Measurements from ENCODE around the gene UTS2R.

The UTS2R gene

GRCh38 chr17:82390015-82390859, 18.7 kb downstream of the UTS2R start:
- no CpG with 5 or more reads among the region's 34 CpGs for WGBS (ENCODE audit: extremely low coverage, insufficient coverage, insufficient read length)

GRCh38 chr17:82390860-82391435, 19.4 kb downstream of the UTS2R start:
- Histone ChIP-seq H3K27ac (ENCODE audit: low read depth, low read length) (no peak overlapping the region), H2BK5ac (ENCODE audit: low read depth, low read length, poor library complexity) (no peak overlapping the region), H2AK5ac (ENCODE audit: low read length) (no peak overlapping the region), H3K4me3 (ENCODE audit: low read depth, low read length) (no peak overlapping the region), H2BK120ac (ENCODE audit: insufficient read depth, low read length, poor library complexity) (no peak overlapping the region), H3K4me2 (ENCODE audit: low read length) (no peak overlapping the region), H3K9ac (ENCODE audit: low read length) (no peak overlapping the region), H4K91ac (ENCODE audit: low read depth, low read length) (no peak overlapping the region), H3K36me3 (ENCODE audit: control insufficient read depth in 1 of 2, insufficient read depth in 2 of 2, low read length in 2 of 2) (peaks cover 3 to 12% of the 10 kb centered on the region in 2 experiments), H3K79me2 (ENCODE audit: control insufficient read depth, insufficient read depth, low read length, poor library complexity) (no peaks in the 10 kb centered on the region), H3K18ac (ENCODE audit: low read length) (no peak overlapping the region), H2BK12ac (ENCODE audit: low read length) (no peak overlapping the region), H3K27me3 (ENCODE audit: insufficient read depth, low read length) (no peaks in the 10 kb centered on the region), H3K79me1 (ENCODE audit: low read length) (no peaks in the 10 kb centered on the region), H3K14ac (ENCODE audit: low read length) (no peak overlapping the region), H4K8ac (ENCODE audit: low read depth, low read length) (no peak overlapping the region), H3K23ac (ENCODE audit: low read length) (no peak overlapping the region), H4K12ac (ENCODE audit: low read depth, low read length) (no peak overlapping the region), H3K9me3 (ENCODE audit: insufficient read depth, low read depth, low read length) (no peaks in the 10 kb centered on the region), H2AFZ (ENCODE audit: insufficient read depth, low read length, poor library complexity) (no peak overlapping the region), H3K4ac (ENCODE audit: low read depth, low read length) (no peak overlapping the region), H3K4me1 (ENCODE audit: control insufficient read depth in 1 of 2, insufficient read depth in 2 of 2, low read length in 2 of 2) (peaks cover 0 to 3% of the 10 kb centered on the region in 2 experiments)
- no CpG with 5 or more reads among the region's 13 CpGs for WGBS (ENCODE audit: extremely low coverage, insufficient coverage, insufficient read length)
- DNase-seq: no peak

More at GRCh38 chr17:82390015-82390859, 18.7 kb downstream of the UTS2R start:
- Histone ChIP-seq H3K79me1 (ENCODE audit: low read length) (no peaks in the 10 kb centered on the region), H3K14ac (ENCODE audit: low read length) (no peak overlapping the region), H3K9me3 (ENCODE audit: insufficient read depth, low read depth, low read length) (no peaks in the 10 kb centered on the region), H2BK5ac (ENCODE audit: low read depth, low read length, poor library complexity) (no peak overlapping the region), H3K27me3 (ENCODE audit: insufficient read depth, low read length) (no peaks in the 10 kb centered on the region), H2AK5ac (ENCODE audit: low read length) (no peak overlapping the region), H3K18ac (ENCODE audit: low read length) (no peak overlapping the region), H3K4me1 (ENCODE audit: control insufficient read depth in 1 of 2, insufficient read depth in 2 of 2, low read length in 2 of 2) (peaks cover 0 to 3% of the 10 kb centered on the region in 2 experiments), H3K4me3 (ENCODE audit: low read depth, low read length) (no peak overlapping the region), H2BK12ac (ENCODE audit: low read length) (no peak overlapping the region), H3K36me3 (ENCODE audit: control insufficient read depth in 1 of 2, insufficient read depth in 2 of 2, low read length in 2 of 2) (peaks cover 3 to 12% of the 10 kb centered on the region in 2 experiments), H3K79me2 (ENCODE audit: control insufficient read depth, insufficient read depth, low read length, poor library complexity) (no peaks in the 10 kb centered on the region), H4K8ac (ENCODE audit: low read depth, low read length) (no peak overlapping the region), H3K9ac (ENCODE audit: low read length) (no peak overlapping the region), H3K4ac (ENCODE audit: low read depth, low read length) (no peak overlapping the region), H4K91ac (ENCODE audit: low read depth, low read length) (no peak overlapping the region), H2AFZ (ENCODE audit: insufficient read depth, low read length, poor library complexity) (no peak overlapping the region), H3K4me2 (ENCODE audit: low read length) (no peak overlapping the region), H4K12ac (ENCODE audit: low read depth, low read length) (no peak overlapping the region), H2BK120ac (ENCODE audit: insufficient read depth, low read length, poor library complexity) (no peak overlapping the region), H3K23ac (ENCODE audit: low read length) (no peak overlapping the region), H3K27ac (ENCODE audit: low read depth, low read length) (no peak overlapping the region)
- no peak for DNase-seq

GRCh38 chr17:82391496-82392066, 20.0 kb downstream of the UTS2R start:
- no peak overlapping the region for H3K9ac ChIP-seq (ENCODE audit: low read length)
- no peak overlapping the region for H2AFZ ChIP-seq (ENCODE audit: insufficient read depth, low read length, poor library complexity)
- no peak overlapping the region for H3K4ac ChIP-seq (ENCODE audit: low read depth, low read length)
- no CpG with 5 or more reads among the region's 23 CpGs for WGBS (ENCODE audit: extremely low coverage, insufficient coverage, insufficient read length)
- no peak overlapping the region for H3K27ac ChIP-seq (ENCODE audit: low read depth, low read length)
- H2BK5ac ChIP-seq (ENCODE audit: low read depth, low read length, poor library complexity): no peak overlapping the region
- no peak overlapping the region for H2BK120ac ChIP-seq (ENCODE audit: insufficient read depth, low read length, poor library complexity)
- H3K4me2 ChIP-seq (ENCODE audit: low read length): no peak overlapping the region
- no peak overlapping the region for H4K8ac ChIP-seq (ENCODE audit: low read depth, low read length)
- no peak overlapping the region for H2AK5ac ChIP-seq (ENCODE audit: low read length)
- no peak overlapping the region for H3K23ac ChIP-seq (ENCODE audit: low read length)
- H3K36me3 ChIP-seq (ENCODE audit: control insufficient read depth in 1 of 2, insufficient read depth in 2 of 2, low read length in 2 of 2): peaks cover 3 to 12% of the 10 kb centered on the region in 2 experiments
- no peak overlapping the region for H3K4me3 ChIP-seq (ENCODE audit: low read depth, low read length)
- no peak for DNase-seq
- no peak overlapping the region for H2BK12ac ChIP-seq (ENCODE audit: low read length)
- no peak overlapping the region for H3K14ac ChIP-seq (ENCODE audit: low read length)
- no peaks in the 10 kb centered on the region for H3K79me1 ChIP-seq (ENCODE audit: low read length)
- H3K4me1 ChIP-seq (ENCODE audit: control insufficient read depth in 1 of 2, insufficient read depth in 2 of 2, low read length in 2 of 2): peaks cover 0 to 3% of the 10 kb centered on the region in 2 experiments
- no peaks in the 10 kb centered on the region for H3K79me2 ChIP-seq (ENCODE audit: control insufficient read depth, insufficient read depth, low read length, poor library complexity)
- no peaks in the 10 kb centered on the region for H3K9me3 ChIP-seq (ENCODE audit: insufficient read depth, low read depth, low read length)
- H4K91ac ChIP-seq (ENCODE audit: low read depth, low read length): no peak overlapping the region
- H3K18ac ChIP-seq (ENCODE audit: low read length): no peak overlapping the region
- no peaks in the 10 kb centered on the region for H3K27me3 ChIP-seq (ENCODE audit: insufficient read depth, low read length)
- no peak overlapping the region for H4K12ac ChIP-seq (ENCODE audit: low read depth, low read length)

GRCh38 chr17:82392209-82392920, 20.8 kb downstream of the UTS2R start:
- no peak overlapping the region for H3K4ac ChIP-seq (ENCODE audit: low read depth, low read length)
- H2AK5ac ChIP-seq (ENCODE audit: low read length): no peak overlapping the region
- no peak overlapping the region for H4K91ac ChIP-seq (ENCODE audit: low read depth, low read length)
- H3K4me3 ChIP-seq (ENCODE audit: low read depth, low read length): no peak overlapping the region
- H3K18ac ChIP-seq (ENCODE audit: low read length): no peak overlapping the region
- no CpG with 5 or more reads among the region's 28 CpGs for WGBS (ENCODE audit: extremely low coverage, insufficient coverage, insufficient read length)
- no peak overlapping the region for H4K12ac ChIP-seq (ENCODE audit: low read depth, low read length)
- no peak overlapping the region for H3K14ac ChIP-seq (ENCODE audit: low read length)
- no peak overlapping the region for H3K27ac ChIP-seq (ENCODE audit: low read depth, low read length)
- no peaks in the 10 kb centered on the region for H3K27me3 ChIP-seq (ENCODE audit: insufficient read depth, low read length)
- peaks cover 0 to 6% of the 10 kb centered on the region in 2 experiments for H3K4me1 ChIP-seq (ENCODE audit: control insufficient read depth in 1 of 2, insufficient read depth in 2 of 2, low read length in 2 of 2)
- no peak overlapping the region for H3K9ac ChIP-seq (ENCODE audit: low read length)
- no peak overlapping the region for H2BK5ac ChIP-seq (ENCODE audit: low read depth, low read length, poor library complexity)
- H3K79me2 ChIP-seq (ENCODE audit: control insufficient read depth, insufficient read depth, low read length, poor library complexity): no peaks in the 10 kb centered on the region
- H2AFZ ChIP-seq (ENCODE audit: insufficient read depth, low read length, poor library complexity): no peak overlapping the region
- H3K79me1 ChIP-seq (ENCODE audit: low read length): no peaks in the 10 kb centered on the region
- H4K8ac ChIP-seq (ENCODE audit: low read depth, low read length): no peak overlapping the region
- H3K4me2 ChIP-seq (ENCODE audit: low read length): no peak overlapping the region
- no peak for DNase-seq
- H3K23ac ChIP-seq (ENCODE audit: low read length): no peak overlapping the region
- H3K36me3 ChIP-seq (ENCODE audit: control insufficient read depth in 1 of 2, insufficient read depth in 2 of 2, low read length in 2 of 2): peaks cover 3 to 12% of the 10 kb centered on the region in 2 experiments
- no peaks in the 10 kb centered on the region for H3K9me3 ChIP-seq (ENCODE audit: insufficient read depth, low read depth, low read length)
- no peak overlapping the region for H2BK12ac ChIP-seq (ENCODE audit: low read length)
- no peak overlapping the region for H2BK120ac ChIP-seq (ENCODE audit: insufficient read depth, low read length, poor library complexity)
